Stromal cell of bone marrow (primary cell): ENCODE measurements around the gene HSD17B8.

Experiments
- DNase-seq: peaks from one replicate; pipeline ENCODE4 v3.0.0-alpha.2; 2012; ENCODE audit warnings: low read depth

Gene HSD17B8

GRCh38 chr6:33171016-33171879 is 33.2 kb upstream of the HSD17B8 start:
- DNase-seq, result no peak

- no peak for DNase-seq
Measured at GRCh38 chr6:33171880-33172687, 32.4 kb upstream of the HSD17B8 start.

GRCh38 chr6:33172688-33173534 is 31.5 kb upstream of the HSD17B8 start:
- no peak for DNase-seq

GRCh38 chr6:33173535-33174180 is 30.8 kb upstream of the HSD17B8 start:
- no peak for DNase-seq

- DNase-seq, result no peak
Measured at GRCh38 chr6:33174784-33175183, 29.7 kb upstream of the HSD17B8 start.

GRCh38 chr6:33175436-33176069 is 28.9 kb upstream of the HSD17B8 start:
- DNase-seq, result no peak

GRCh38 chr6:33176906-33177305 is 27.5 kb upstream of the HSD17B8 start:
- DNase-seq, result no peak

- DNase-seq, result no peak
Measured at GRCh38 chr6:33177552-33178446, 26.7 kb upstream of the HSD17B8 start.

GRCh38 chr6:33178755-33179475 is 25.5 kb upstream of the HSD17B8 start:
- no peak for DNase-seq

- DNase-seq, result no peak
Measured at GRCh38 chr6:33181141-33181540, 23.3 kb upstream of the HSD17B8 start.

- DNase-seq, result no peak
Measured at GRCh38 chr6:33183071-33183683, 21.3 kb upstream of the HSD17B8 start.

GRCh38 chr6:33185190-33185589 is 19.3 kb upstream of the HSD17B8 start:
- DNase-seq, result no peak

GRCh38 chr6:33185654-33186187 is 18.7 kb upstream of the HSD17B8 start:
- DNase-seq, result no peak

- no peak for DNase-seq
Measured at GRCh38 chr6:33187809-33188208, 16.6 kb upstream of the HSD17B8 start.

GRCh38 chr6:33189164-33189563 is 15.3 kb upstream of the HSD17B8 start:
- DNase-seq, result no peak

GRCh38 chr6:33189625-33190448 is 14.6 kb upstream of the HSD17B8 start:
- no peak for DNase-seq

- DNase-seq, result no peak
Measured at GRCh38 chr6:33190504-33191107, 13.8 kb upstream of the HSD17B8 start.
